HG03558 (cell line): ENCODE measurements around the gene MARCHF10.

Experiments
- ATAC-seq: cut with Tn5 transposase; IDR thresholded peaks from one replicate; pipeline ENCODE4 v1.9.1; 2021; ENCODE audit warnings: moderate number of reproducible peaks; ENCODE audit not compliant: unreplicated experiment; ENCODE audit errors: extremely low read depth

Gene MARCHF10

DNA sequence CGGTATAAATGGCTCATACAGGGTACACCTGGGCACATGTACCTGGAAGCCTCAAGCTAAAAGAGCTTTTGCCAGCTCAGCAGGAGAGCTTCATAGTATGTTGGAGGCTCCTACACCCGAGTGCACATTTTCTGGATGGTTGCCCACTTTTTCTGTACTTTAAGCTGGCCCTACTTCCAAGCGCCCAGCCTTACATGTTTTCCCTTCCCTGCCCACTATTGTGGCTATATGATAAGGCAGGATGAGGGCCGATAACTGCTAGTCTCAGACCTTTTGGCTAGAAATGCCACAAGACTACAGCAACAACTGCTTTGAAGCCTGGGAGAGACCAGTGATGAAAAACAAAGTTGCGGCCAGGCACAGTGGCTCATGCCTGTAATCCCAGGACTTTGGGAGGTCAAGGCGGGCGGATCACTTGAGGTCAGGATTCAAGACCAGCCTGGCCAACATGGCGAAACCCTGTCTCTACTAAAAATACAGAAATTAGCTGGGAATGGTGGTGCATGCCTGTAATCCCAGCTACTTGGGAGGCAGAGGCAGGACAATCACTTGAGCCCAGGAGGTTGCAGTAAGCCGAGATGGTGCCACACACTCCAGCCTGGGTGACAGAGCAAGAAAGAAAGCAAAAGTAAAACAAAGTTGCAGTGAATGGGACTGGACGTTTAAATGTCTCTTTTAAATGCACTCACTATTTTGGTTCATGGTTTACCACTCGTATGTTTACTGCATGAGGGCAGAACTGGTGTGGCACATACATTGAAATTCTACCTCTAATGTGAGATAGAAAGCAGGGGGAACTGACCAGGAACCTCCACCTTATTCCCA is 14.2 kb upstream of the MARCHF10 start:
- ATAC-seq: no peak

DNA sequence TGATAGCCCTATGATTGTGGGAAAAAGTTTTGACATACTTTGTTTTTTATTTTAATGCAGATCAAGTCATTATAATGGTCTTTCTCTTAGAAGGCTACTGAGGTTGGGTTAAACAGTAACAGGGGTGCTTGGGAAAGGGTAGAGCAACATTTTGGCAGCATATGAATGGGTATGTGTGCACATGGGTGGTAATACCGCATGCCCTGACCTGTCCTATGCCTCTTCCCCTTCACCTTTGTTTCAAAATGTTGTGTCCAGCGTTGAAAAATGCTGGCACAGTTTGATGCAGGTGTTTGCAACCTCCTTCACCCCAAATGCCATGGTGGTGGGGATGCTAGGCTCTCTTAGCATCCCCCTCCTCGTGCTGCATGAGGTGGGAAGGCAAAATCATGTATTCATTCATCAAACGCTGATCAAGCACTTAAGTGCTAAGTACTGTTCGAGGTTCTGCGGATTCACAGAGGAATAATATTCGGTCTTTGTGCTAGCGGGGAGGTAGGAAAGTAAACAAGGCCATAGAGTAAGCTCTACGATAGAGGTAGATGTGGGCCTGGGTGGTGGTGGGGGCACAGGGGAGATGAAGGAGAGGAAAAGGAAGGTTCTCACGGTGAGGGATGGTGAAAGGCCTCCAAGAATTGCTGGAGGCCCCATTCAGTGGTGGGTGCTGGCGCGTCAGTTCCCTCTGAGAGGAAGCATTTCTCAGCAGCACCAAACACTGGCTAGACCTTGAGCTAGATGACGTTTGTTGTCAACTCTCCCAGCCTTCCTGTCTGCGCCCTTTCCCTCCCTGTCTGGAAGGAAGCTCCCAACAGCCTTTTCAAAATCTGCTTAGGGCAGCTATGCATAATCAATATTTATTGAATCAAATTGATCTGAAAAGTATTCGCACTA is 13.3 kb upstream of the MARCHF10 start:
- ATAC-seq: no peak

DNA sequence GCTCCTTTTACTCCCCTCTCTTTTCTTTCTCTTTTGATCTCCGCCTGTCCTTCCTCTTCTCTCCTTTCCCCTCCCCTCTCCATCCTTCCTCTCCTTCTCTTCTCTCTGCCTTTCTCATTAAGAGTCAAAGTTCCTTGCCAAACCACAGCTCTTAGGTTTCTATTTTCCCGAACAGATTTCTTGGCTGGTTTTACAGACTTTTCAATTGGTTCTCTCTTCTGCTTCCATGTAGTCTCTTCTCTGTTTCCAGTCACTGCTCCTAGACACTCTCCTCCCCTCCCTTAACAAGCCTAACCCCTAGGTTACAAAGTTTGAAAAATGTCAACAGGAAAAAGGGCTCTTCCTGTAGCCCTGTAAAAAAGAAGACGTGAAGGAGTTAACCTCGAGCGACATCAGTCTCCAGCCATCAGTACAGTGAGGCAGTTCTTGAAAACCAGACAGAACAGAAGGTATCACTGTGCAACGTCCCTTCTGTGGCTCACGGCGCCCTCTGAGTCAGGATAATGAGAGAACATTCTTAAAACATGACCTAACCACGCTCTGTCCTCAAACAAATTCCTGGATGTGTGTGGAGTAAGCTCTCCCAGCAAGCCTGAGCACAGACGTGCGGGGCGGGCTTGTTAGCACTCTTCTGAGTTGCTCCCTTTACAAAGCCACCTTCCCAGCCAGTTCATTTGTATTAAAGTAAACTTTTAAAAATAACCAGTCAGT is 11.6 kb upstream of the MARCHF10 start:
- no peak for ATAC-seq

- ATAC-seq: no peak
Measured at GRCh38 chr17:62818526-62818925, 10.4 kb upstream of the MARCHF10 start.

- no peak for ATAC-seq
Measured at GRCh38 chr17:62816282-62816839, 8.2 kb upstream of the MARCHF10 start.

- no peak for ATAC-seq
Measured at GRCh38 chr17:62809656-62810055, 1.5 kb upstream of the MARCHF10 start.

DNA sequence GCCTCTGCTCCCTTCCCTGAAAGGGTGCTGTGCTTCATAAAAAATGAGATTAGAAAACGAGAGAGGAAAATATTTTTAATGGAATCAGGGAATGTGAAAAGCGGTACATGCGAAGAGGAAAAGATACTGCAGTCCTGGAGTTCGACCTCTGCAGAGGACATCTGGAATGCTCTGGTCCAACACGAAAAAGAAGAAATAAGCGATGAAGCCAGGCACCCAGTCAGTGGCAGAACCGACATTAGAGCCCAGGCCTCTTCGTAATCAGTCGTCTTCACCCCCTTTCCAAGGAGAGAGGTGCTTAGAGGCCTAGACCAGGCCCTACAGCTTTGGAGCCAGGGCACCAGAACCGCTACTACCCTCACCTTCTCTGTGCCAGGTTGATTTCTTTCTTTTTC is 459 bp upstream of the MARCHF10 start:
- no peak for ATAC-seq

- no peak for ATAC-seq
Measured at GRCh38 chr17:62805234-62805633, 2.9 kb downstream of the MARCHF10 start.

DNA sequence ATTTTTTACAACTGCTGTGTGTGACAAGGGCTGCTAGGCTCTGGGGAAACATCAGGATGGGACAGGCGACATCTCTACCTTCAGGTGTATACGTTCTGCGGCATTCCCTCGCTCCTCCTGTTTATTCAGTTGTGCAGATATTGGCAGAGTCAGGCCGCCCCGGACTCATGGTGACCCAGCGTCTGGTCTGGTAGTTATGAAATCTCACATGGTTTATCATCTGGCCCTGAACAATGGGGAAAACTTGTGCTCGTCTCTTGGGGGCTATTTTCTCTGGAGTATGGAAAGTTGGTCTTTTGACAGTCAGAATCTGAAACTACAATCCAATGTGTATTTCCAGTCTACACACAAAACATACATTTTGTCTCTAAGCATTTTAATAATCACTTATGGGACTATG is 3.3 kb downstream of the MARCHF10 start:
- no peak for ATAC-seq

GRCh38 chr17:62804025-62804424 is 4.1 kb downstream of the MARCHF10 start:
- ATAC-seq: no peak

DNA sequence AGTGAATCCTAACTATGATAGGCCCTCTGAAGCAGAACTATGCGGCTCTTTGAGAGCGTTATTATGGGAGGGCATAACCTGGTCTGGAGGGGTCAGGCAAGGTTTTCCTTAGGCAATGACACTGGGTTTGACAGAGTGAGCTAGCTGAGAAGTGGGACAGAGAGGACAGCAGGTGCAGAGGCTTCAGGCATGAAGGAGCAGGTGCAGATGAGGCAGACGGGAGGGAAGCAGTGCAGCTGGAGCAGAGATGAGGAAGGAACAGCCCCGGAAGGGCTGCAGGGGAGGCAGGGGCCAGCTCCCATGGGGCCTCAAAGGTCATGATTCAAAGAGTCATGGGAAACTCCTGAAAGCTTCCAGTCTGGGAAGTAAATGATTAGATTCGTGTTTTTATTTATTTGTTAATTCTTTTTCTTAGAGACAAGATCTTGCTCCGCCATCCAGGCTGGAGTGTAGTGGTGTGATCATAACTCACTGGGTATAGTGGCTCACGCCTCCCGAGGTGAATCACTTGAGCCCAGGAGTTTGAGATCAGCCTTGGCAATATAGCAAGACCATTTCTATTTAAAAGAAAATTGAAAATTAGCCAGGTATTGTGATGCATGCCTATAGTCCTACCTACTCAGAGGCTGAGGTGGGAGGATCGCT is 5.4 kb downstream of the MARCHF10 start:
- no peak for ATAC-seq

DNA sequence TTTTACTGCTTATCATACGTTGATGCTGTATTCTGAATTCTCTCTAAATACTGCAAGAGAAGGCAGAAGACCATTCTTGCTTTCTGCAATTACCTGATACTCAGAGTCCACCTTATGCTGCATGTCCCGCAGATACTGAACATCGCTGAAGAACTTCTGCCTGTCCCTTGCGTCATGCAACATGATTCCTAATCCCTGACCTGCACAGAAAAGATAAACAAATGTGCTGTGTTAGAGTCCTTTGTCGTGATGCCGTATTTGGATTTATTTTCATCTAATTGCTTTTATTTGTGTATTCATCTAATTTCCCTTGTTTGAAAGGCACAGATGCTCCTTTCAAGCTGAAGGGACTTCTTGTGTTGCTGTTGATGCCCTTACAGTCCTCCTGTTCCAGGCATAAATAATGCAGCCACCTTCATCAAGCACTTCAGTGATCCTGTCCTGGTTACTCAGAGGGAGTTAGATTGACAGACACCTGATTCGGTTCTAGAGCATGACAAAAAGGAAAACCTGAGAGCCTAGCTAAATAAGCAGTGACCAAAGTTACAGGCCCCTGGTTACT is 6.5 kb downstream of the MARCHF10 start:
- ATAC-seq: no peak

GRCh38 chr17:62800585-62800984 is 7.5 kb downstream of the MARCHF10 start:
- no peak for ATAC-seq

DNA sequence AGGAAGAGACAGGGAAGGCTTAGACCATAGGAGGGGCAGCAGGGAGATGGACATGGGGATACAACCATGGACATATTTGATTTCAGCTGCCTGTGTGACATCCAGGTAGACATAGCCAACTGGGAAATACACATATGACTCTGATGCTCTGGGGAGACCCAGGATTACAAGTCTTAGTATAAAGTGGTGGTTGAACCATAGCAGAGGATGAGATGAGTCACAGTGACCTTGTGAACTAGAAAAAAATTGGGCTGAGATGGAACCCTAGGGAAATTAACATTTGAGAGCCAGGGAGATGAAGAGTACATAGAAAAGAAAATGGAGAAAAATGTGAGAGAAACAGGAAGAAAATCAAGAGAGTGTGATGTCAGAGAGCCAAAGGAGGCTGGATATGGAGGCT is 10.2 kb downstream of the MARCHF10 start:
- ATAC-seq: no peak

DNA sequence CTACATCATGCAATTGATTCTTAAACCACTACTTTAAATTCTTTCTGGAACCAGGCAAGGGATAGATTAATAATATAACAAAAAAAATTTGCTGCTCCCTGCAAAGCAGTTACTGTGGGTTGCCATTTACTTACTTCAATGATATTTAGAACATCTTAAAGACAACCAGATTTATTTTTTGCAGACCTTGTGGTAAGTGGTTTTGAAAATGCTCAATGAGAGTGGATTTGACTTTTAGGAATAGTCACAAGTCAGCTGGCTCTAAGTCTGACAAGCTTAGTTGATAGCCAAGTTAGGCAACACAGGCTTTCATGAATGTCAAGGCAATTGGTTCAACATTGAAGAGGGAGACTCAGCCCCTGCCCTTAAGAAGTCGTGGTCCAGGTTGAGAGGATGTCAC is 11.8 kb downstream of the MARCHF10 start:
- no peak for ATAC-seq

DNA sequence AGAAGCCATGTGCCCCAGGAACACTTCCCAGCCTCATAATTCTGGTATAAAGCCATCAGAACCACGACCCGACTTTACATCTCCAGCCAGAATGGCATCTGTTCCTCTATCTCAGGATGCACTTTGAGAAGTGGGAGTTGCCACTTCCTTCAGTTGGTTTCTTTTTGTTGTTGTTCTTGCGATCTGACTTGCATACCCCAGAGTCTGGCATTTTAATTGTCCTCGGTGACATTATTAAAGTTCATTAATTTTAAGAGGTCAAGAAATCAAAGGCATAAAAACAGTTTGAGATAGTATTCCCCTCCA is 13.5 kb downstream of the MARCHF10 start:
- ATAC-seq: no peak

DNA sequence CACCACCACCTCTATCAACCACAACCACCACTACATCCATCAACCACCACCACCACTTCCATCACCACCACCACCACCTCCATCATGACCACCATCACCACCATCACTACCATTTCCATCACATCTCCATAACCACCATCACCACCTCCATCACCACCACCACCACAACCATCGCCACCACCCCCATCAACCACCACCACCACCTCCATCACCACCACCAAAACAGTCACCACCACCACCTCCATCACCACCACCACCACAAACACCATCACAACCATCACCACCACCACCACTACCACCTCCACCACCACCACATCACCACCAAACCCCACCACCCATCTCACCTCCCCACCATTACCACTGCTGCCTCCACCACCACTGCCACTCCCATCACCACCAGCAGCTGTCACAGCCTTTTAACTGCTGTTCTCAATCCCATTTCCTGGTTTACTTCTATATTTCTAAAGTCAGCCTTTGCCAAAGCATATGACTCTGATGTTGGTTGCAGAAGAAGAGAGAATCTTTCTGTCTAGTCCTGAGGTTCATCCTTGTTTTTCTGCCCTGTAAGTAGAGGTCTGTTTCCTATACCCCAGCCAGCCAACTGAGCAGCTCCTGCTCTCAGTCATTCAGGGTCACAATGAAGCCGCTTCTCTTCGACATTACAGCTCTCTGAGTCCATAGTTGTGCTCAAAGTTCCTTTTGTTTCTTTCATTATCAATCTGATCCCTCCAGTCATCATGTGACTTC is 14.0 kb downstream of the MARCHF10 start:
- no peak for ATAC-seq

- no peak for ATAC-seq
Measured at GRCh38 chr17:62792447-62792800, 15.7 kb downstream of the MARCHF10 start.

GRCh38 chr17:62791767-62792446 is 16.2 kb downstream of the MARCHF10 start:
- no peak for ATAC-seq
